GM12878 (cell line): ENCODE data around the gene ATP7A. TPM values are rescaled to one million over a fixed set of nuclear protein-coding genes. Genes with fewer than 3 reads are reported as not detected.

ENCODE experiments used
- ATAC-seq: fragments of 200-7000 bp; cut with Tn5 transposase; 3 replicates; pipeline ENCODE4 v1.9.1; 2020; ENCODE audit warnings: mild to moderate bottlenecking, moderate library complexity
- BruUV-seq: library from RNA; stranded (reverse); fragments of 400-500 nt; replicated peaks from 2 replicates; lab custom pipeline; 2021; lab: Mats Ljungman, UMichigan
- CTCF ChIA-PET: fragments of 300-600 bp; sonication (Branson Sonifier 250); formaldehyde crosslinking; extraction: SDS; loops from one replicate; lab custom pipeline; 2021; ENCODE audit warnings: inconsistent platforms; lab: Yijun Ruan, JAX
- POLR2A ChIA-PET: fragments of 350-600 bp; formaldehyde crosslinking; extraction: SDS; loops from one replicate; lab custom pipeline; 2021; ENCODE audit warnings: inconsistent platforms; lab: Charles Lee
- RAD21 ChIA-PET: fragments of 300-600 bp; sonication (Branson Sonifier 250); formaldehyde crosslinking; loops from one replicate; lab custom pipeline; 2023; ENCODE audit warnings: antibody characterized with exemption; ENCODE audit not compliant: unreplicated experiment; lab: Charles Lee
- SMC1A ChIA-PET: fragments of 300-600 bp; sonication (Branson Sonifier 250); formaldehyde crosslinking; loops from one replicate; lab custom pipeline; 2023; ENCODE audit not compliant: unreplicated experiment, uncharacterized antibody; lab: Charles Lee
- DNase-seq: peaks from one replicate; pipeline ENCODE4 v3.0.0-alpha.2; 2011; ENCODE audit warnings: low read depth, low spot score
- FAIRE-seq: peaks from 3 replicates; lab custom pipeline; 2011; peaks lifted over from hg19 to GRCh38; lab: Jason Lieb, UNC
- H2AFZ ChIP-seq: 2 replicates; pipeline ENCODE4 v1.6.0; 2011; ENCODE audit warnings: low read depth, low read length, control low read depth; ENCODE audit not compliant: control insufficient read depth
- H3K27ac ChIP-seq: 2 replicates; pipeline ENCODE4 v1.5.1; 2011; ENCODE audit warnings: control low read depth; ENCODE audit not compliant: control insufficient read depth, insufficient read depth
- H3K27me3 ChIP-seq, 2 experiments: replicated peaks in 1 of 2; 2 replicates each; pipeline versions ENCODE4 v1.6.0 to v1.6.1; 2011; ENCODE audit warnings: low read length in 1 of 2; ENCODE audit not compliant: control insufficient read depth in 2 of 2, insufficient read depth in 2 of 2
- H3K36me3 ChIP-seq, 2 experiments: 2 replicates each; pipeline ENCODE4 v1.5.1; 2011; ENCODE audit warnings: low read length in 1 of 2; ENCODE audit not compliant: control insufficient read depth in 2 of 2, insufficient read depth in 2 of 2
- H3K4me1 ChIP-seq: 2 replicates; pipeline ENCODE4 v1.6.1; 2011; ENCODE audit warnings: mild to moderate bottlenecking, low read length, moderate library complexity, mixed read lengths; ENCODE audit not compliant: control insufficient read depth, insufficient read depth
- H3K4me2 ChIP-seq: 2 replicates; pipeline ENCODE4 v1.6.0; 2011; ENCODE audit warnings: control low read depth; ENCODE audit not compliant: control insufficient read depth, insufficient read depth
- H3K4me3 ChIP-seq: fragments of 200-600 bp; sonication (generic); 2 replicates; pipeline ENCODE4 v1.5.1; 2016
- H3K79me2 ChIP-seq: 2 replicates; pipeline ENCODE4 v1.6.0; 2011; ENCODE audit warnings: low read length; ENCODE audit not compliant: control insufficient read depth, insufficient read depth
- H3K9ac ChIP-seq: 2 replicates; pipeline ENCODE4 v1.8.0; 2011; ENCODE audit warnings: low read length, control low read depth, mixed read lengths; ENCODE audit not compliant: control insufficient read depth, insufficient read depth
- H3K9me3 ChIP-seq: replicated peaks from 3 replicates; pipeline ENCODE4 v1.5.1; 2011; ENCODE audit warnings: mild to moderate bottlenecking, low read length; ENCODE audit not compliant: control insufficient read depth, insufficient read depth
- H4K20me1 ChIP-seq: 2 replicates; pipeline ENCODE4 v1.6.0; 2011; ENCODE audit not compliant: control insufficient read depth, insufficient read depth
- EED ChIP-seq: sonication (generic); IDR thresholded peaks from 2 replicates; pipeline ENCODE4 v1.6.1; 2016; ENCODE audit warnings: antibody characterized with exemption, low read depth
- TBL1XR1 ChIP-seq: IDR thresholded peaks from 2 replicates; pipeline ENCODE4 v1.6.1; 2012; ENCODE audit warnings: low read depth, low read length, improper control_type of control experiment
- TCF3 ChIP-seq: IDR thresholded peaks from 2 replicates; pipeline ENCODE4 v1.6.1; 2012; ENCODE audit warnings: low read depth, mild to moderate bottlenecking, low read length, borderline replicate concordance; ENCODE audit not compliant: insufficient read depth
- TCF7 ChIP-seq: IDR thresholded peaks from 2 replicates; pipeline ENCODE4 v1.6.1; 2014; ENCODE audit warnings: antibody characterized with exemption, borderline replicate concordance
- YY1 ChIP-seq: IDR thresholded peaks from 2 replicates; pipeline ENCODE4 v1.6.1; 2011; ENCODE audit warnings: low read depth, mild to moderate bottlenecking, low read length
- ZBED1 ChIP-seq: IDR thresholded peaks from 2 replicates; pipeline ENCODE4 v1.6.1; 2016; ENCODE audit warnings: borderline replicate concordance
- ZNF207 ChIP-seq: fragments of 450-650 bp; IDR thresholded peaks from 2 replicates; pipeline ENCODE4 v1.6.1; 2014; ENCODE audit warnings: antibody characterized with exemption, mild to moderate bottlenecking, borderline replicate concordance
- ZNF217 ChIP-seq: fragments of 450-650 bp; IDR thresholded peaks from 2 replicates; pipeline ENCODE4 v1.6.1; 2017; ENCODE audit warnings: antibody characterized with exemption, mild to moderate bottlenecking
- WGBS: methylation state at CpG from one replicate; pipeline ENCODE4 v1.1.6; 2016; ENCODE audit warnings: low lambda C conversion rate; ENCODE audit not compliant: insufficient replicate concordance, insufficient coverage; ENCODE audit errors: missing lambda C conversion rate; 5-methylcytosine and 5-hydroxymethylcytosine counted together
- in situ Hi-C: fragments of 300-500 bp; cut with MboI; formaldehyde crosslinking; loops from 9 replicates; pipeline ENCODE4 v1.14.3; 2018; ENCODE audit warnings: mixed read lengths
- intact Hi-C: fragments of 100-400 bp; cut with micrococcal nuclease; formaldehyde crosslinking; loops from one replicate; pipeline ENCODE4 v1.14.2; 2022; ENCODE audit not compliant: unreplicated experiment
- polyA plus RNA-seq, 11 experiments: library from polyadenylated mRNA; depleted of rRNA in 4 of 11; unstranded in 6 of 11; stranded (reverse) in 5 of 11; fragments of >200 nt; fragmentation: Nextera tagmentation in 4 of 11; fragmentation: Illumina TruSeq in 1 of 11; extraction: Ambion mirVana in 4 of 11; extraction: Trizol in 1 of 11; gene quantifications; 1 replicate in 1 of 11; 2 replicates in 10 of 11; pipeline versions ENCODE4 v1.2.1 to v1.2.3, GENCODE V29; 2011 to 2016; ENCODE audit warnings: inconsistent platforms in 2 of 11, missing spikeins in 2 of 11, low read depth in 1 of 11
- total RNA-seq, 4 experiments: library from RNA; depleted of rRNA in 3 of 4; stranded (reverse); fragments of >200 nt in 3 of 4; fragmentation: Illumina TruSeq in 1 of 4; extraction: Trizol in 1 of 4; gene quantifications; 2 replicates each; pipeline versions ENCODE4 v1.2.1 to v1.2.3, GENCODE V29; 2013 to 2021
- TF ChIP-seq, protein P1 (sequence below): IDR thresholded peaks from 2 replicates; pipeline ENCODE4 v1.6.1; 2011; ENCODE audit warnings: mild to moderate bottlenecking, low read depth, low read length, moderate library complexity; ENCODE audit not compliant: insufficient replicate concordance
- TF ChIP-seq, protein P2 (sequence below): fragments of 450-650 bp; IDR thresholded peaks from 2 replicates; pipeline ENCODE4 v1.6.1; 2018; ENCODE audit warnings: borderline replicate concordance, mild to moderate bottlenecking; ENCODE audit not compliant: partially characterized antibody
- TF ChIP-seq, protein P3 (sequence below): fragments of 450-650 bp; IDR thresholded peaks from 2 replicates; pipeline ENCODE4 v1.6.1; 2017; ENCODE audit warnings: antibody characterized with exemption, mild to moderate bottlenecking, moderate library complexity
- TF ChIP-seq, protein P4 (sequence below): fragments of 450-650 bp; IDR thresholded peaks from 2 replicates; pipeline ENCODE4 v1.6.1; 2018; ENCODE audit warnings: mild to moderate bottlenecking, low read depth, moderate library complexity; ENCODE audit not compliant: partially characterized antibody
- TF ChIP-seq, protein P5 (sequence below): fragments of 450-650 bp; IDR thresholded peaks from 2 replicates; pipeline ENCODE4 v1.6.1; 2014; ENCODE audit warnings: mild to moderate bottlenecking

The ATP7A gene
- total and polyA plus RNA-seq, 10 of the 15 experiments (the other 5 are each of a cell fraction or from before 2014, with no cell fraction given) = 2.5 to 12.0 (median 7.6) TPM

DNA sequence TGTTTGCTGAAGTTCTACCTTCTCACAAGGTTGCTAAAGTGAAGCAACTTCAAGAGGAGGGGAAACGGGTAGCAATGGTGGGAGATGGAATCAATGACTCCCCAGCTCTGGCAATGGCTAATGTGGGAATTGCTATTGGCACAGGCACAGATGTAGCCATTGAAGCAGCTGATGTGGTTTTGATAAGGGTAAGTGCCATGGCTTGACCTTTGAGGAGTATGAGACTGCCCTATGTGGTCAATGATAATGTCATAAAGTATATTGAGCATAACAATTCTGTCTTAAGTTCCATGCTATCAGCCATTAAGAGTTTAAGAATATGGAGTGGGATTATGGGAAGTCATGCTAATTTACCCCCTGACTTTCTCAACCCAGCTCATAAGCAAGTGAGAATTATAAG is 132.1 kb downstream of the ATP7A start:
- Histone ChIP-seq H3K9ac (no peak overlapping the region), H3K4me3 (no peak overlapping the region), H2AFZ (no peak overlapping the region), H3K4me1 (no peaks in the 10 kb centered on the region), H4K20me1 (no peaks in the 10 kb centered on the region), H3K4me2 (no peak overlapping the region), H3K27ac (no peak overlapping the region), H3K36me3 (0 out of 4 replicates have a peak, but pooled peaks cover 0 to 3% of the 10 kb centered on the region in 2 experiments), H3K9me3 (no peaks in the 10 kb centered on the region), H3K27me3 (no peaks in the 10 kb centered on the region), H3K79me2 (no peaks in the 10 kb centered on the region)
- SMC1A ChIA-PET = interaction anchor here (1.4 kb wide), 2 partner anchors 13 to 17 kb away, joined by 4 to 5 read pairs; no protein-coding TSS in a partner anchor
- intact Hi-C loops (no loop called here), in situ Hi-C loops (no loop called here)
- BruUV-seq = no TSS peak
- DNase-seq = no peak
- POLR2A ChIA-PET = interaction anchor here (0.7 kb wide), 1 partner anchor 145 kb away, joined by 3 read pairs; no protein-coding TSS in a partner anchor
- RAD21 ChIA-PET = interaction anchor here (0.8 kb wide), 1 partner anchor 12 kb away, joined by 3 read pairs; no protein-coding TSS in a partner anchor
- ATAC-seq = no peak
- WGBS = 47% methylated on average over 1 of the region's 1 CpG
- CTCF ChIA-PET = interaction anchor here (1.3 to 1.7 kb wide), 2 partner anchors 18 to 49 kb away, joined by 5 to 6 read pairs; no protein-coding TSS in a partner anchor
- no peak for FAIRE-seq
- TF ChIP-seq, protein P1, sequence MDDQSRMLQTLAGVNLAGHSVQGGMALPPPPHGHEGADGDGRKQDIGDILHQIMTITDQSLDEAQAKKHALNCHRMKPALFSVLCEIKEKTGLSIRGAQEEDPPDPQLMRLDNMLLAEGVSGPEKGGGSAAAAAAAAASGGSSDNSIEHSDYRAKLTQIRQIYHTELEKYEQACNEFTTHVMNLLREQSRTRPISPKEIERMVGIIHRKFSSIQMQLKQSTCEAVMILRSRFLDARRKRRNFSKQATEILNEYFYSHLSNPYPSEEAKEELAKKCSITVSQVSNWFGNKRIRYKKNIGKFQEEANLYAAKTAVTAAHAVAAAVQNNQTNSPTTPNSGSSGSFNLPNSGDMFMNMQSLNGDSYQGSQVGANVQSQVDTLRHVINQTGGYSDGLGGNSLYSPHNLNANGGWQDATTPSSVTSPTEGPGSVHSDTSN = no peak
- TF ChIP-seq ZNF217 (no peak), TCF3 (no peak), EED (no peak), TCF7 (no peak), ZNF207 (no peak), TBL1XR1 (no peak), ZBED1 (no peak), YY1 (no peak)
- TF ChIP-seq, protein P2, sequence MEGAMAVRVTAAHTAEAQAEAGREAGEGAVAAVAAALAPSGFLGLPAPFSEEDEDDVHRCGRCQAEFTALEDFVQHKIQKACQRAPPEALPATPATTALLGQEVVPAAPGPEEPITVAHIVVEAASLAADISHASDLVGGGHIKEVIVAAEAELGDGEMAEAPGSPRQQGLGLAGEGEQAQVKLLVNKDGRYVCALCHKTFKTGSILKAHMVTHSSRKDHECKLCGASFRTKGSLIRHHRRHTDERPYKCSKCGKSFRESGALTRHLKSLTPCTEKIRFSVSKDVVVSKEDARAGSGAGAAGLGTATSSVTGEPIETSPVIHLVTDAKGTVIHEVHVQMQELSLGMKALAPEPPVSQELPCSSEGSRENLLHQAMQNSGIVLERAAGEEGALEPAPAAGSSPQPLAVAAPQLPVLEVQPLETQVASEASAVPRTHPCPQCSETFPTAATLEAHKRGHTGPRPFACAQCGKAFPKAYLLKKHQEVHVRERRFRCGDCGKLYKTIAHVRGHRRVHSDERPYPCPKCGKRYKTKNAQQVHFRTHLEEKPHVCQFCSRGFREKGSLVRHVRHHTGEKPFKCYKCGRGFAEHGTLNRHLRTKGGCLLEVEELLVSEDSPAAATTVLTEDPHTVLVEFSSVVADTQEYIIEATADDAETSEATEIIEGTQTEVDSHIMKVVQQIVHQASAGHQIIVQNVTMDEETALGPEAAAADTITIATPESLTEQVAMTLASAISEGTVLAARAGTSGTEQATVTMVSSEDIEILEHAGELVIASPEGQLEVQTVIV = no peak
- TF ChIP-seq, protein P3, sequence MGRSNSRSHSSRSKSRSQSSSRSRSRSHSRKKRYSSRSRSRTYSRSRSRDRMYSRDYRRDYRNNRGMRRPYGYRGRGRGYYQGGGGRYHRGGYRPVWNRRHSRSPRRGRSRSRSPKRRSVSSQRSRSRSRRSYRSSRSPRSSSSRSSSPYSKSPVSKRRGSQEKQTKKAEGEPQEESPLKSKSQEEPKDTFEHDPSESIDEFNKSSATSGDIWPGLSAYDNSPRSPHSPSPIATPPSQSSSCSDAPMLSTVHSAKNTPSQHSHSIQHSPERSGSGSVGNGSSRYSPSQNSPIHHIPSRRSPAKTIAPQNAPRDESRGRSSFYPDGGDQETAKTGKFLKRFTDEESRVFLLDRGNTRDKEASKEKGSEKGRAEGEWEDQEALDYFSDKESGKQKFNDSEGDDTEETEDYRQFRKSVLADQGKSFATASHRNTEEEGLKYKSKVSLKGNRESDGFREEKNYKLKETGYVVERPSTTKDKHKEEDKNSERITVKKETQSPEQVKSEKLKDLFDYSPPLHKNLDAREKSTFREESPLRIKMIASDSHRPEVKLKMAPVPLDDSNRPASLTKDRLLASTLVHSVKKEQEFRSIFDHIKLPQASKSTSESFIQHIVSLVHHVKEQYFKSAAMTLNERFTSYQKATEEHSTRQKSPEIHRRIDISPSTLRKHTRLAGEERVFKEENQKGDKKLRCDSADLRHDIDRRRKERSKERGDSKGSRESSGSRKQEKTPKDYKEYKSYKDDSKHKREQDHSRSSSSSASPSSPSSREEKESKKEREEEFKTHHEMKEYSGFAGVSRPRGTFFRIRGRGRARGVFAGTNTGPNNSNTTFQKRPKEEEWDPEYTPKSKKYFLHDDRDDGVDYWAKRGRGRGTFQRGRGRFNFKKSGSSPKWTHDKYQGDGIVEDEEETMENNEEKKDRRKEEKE = no peak
- TF ChIP-seq, protein P4, sequence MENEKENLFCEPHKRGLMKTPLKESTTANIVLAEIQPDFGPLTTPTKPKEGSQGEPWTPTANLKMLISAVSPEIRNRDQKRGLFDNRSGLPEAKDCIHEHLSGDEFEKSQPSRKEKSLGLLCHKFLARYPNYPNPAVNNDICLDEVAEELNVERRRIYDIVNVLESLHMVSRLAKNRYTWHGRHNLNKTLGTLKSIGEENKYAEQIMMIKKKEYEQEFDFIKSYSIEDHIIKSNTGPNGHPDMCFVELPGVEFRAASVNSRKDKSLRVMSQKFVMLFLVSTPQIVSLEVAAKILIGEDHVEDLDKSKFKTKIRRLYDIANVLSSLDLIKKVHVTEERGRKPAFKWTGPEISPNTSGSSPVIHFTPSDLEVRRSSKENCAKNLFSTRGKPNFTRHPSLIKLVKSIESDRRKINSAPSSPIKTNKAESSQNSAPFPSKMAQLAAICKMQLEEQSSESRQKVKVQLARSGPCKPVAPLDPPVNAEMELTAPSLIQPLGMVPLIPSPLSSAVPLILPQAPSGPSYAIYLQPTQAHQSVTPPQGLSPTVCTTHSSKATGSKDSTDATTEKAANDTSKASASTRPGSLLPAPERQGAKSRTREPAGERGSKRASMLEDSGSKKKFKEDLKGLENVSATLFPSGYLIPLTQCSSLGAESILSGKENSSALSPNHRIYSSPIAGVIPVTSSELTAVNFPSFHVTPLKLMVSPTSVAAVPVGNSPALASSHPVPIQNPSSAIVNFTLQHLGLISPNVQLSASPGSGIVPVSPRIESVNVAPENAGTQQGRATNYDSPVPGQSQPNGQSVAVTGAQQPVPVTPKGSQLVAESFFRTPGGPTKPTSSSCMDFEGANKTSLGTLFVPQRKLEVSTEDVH = no peak
- TF ChIP-seq, protein P5, sequence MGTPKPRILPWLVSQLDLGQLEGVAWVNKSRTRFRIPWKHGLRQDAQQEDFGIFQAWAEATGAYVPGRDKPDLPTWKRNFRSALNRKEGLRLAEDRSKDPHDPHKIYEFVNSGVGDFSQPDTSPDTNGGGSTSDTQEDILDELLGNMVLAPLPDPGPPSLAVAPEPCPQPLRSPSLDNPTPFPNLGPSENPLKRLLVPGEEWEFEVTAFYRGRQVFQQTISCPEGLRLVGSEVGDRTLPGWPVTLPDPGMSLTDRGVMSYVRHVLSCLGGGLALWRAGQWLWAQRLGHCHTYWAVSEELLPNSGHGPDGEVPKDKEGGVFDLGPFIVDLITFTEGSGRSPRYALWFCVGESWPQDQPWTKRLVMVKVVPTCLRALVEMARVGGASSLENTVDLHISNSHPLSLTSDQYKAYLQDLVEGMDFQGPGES = no peak
